HG03432 (cell line): ENCODE measurements around the gene PRR23A.
"Not testable (repeated sequence)": the region's sequence is repeated elsewhere in the genome, so short reads cannot be mapped to it uniquely, and the experiment has no call there.

ENCODE experiments used
- ATAC-seq: cut with Tn5 transposase; IDR thresholded peaks from one replicate; pipeline ENCODE4 v1.9.1; 2021; ENCODE audit warnings: mild to moderate bottlenecking, moderate library complexity; ENCODE audit not compliant: unreplicated experiment

The PRR23A gene

DNA sequence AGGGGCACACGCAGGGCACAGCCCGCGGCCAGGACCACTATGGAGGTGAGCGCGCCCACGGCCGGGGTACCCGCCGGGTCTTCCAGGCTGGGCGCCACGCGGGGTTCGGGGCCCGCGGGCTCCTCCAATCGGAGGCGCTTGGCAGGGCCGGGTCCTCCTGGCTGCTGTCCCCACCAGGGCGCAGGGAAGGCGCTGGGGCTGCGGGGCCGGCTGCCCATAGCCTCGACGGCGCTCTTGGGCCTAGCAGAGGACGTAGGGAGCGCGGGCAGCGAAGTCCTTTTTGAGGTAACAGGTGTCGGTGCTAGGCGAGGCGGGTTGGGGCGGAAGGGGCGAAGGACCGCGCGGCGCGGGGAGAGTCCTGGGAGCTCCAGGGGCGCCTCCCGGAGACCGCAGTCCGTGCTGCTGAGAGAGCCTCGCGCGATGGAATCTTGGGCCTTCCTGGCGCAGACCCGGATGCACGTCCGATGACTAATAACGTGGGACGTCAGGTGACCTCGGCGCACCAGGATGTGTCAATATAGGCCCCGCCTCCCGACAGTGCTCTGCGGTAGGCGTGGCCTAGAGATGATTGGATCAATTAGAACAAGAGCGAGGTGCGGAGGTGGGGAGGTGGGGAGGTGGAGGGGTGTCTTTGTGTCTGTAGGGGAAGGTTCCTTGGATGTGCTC, at the start of gene PRR23A:
Gene PRR23A, minus strand, starts transcription at position 218 of the 666 bp plus-strand sequence. Its CDS starts 0 bp downstream, at position 218.
- no peak for ATAC-seq

DNA sequence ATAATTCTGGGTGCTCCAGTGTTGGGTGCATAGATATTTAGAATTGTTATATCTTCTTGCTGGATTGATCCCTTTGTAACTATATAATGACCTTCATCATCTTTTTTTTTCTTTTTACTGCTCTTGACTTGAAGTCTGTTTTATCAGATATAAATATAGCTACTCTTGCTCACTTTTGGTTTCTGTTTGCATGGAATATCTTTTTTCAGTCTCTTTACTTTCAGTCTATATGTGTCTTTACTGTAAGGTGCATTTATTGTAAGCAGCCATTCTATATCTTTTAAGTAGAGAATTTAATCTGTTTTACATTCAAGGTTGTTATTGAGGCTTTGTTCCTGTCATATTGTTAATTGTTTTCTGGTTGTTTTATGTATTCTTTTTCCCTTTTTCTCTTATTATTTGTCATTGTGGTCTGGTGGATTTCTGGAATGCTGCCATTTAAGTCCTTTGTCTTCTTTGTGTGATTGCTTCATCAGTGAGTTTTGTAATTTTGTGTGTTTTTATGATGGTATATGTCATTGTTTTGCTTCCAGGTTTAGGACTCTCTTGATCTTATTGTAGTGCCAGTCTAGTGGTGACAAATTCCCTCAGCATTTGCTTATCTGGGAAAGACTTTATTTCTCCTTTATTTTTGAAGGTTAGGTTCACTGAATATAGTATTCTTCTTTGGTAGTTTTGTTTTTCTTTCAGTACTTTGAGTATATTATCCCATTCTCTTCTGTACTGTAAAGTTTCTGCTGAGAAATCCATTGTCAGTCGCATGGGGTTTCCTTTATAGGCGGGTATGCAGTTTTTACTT, 46.9 kb upstream of the PRR23A start:
- no peak for ATAC-seq

DNA sequence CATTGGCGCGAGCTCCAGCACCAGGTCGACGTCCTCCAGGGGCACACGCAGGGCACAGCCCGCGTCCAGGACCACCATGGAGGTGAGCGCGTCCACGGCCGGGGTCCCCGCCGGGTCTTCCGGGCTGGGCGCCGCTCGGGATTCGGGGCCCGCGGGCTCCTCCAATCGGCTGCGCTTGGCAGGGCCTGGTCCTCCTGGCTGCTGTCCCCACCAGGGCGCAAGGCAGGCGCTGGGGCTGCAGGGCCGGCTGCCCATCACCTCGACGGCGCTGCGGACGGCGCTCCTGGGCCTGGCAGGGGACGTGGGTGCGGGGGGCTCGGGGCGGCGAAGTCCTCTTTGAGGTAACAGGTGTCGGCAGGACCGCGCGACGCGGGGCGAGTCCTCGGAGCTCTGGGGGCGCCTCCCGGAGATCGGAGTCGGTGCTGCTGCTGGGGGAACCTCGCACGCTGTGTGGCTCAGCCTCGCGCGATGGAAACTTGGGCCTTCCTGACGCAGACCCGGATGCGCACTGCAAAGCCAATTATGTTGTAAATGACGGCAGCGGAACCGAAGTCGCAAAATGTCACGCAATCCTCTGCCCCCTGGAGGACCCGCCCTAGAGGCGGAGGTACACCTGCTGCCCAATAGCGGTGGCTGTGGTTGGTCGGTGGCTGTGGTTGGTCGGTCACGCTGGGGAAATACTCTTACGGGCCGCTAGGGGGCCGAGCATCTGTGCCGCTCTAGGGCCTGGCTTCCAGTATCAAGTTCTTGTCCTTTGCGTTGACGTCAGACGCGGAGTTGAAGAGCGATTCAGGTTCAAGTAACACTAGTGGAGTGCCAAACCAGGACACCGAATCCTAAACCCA, 38.5 kb upstream of the PRR23A start, which contains the start of gene PRR23C:
Gene PRR23C, minus strand, starts transcription at position 527 of the 845 bp plus-strand sequence. Its CDS starts 272 bp downstream, at position 255.
- ATAC-seq = no peak

DNA sequence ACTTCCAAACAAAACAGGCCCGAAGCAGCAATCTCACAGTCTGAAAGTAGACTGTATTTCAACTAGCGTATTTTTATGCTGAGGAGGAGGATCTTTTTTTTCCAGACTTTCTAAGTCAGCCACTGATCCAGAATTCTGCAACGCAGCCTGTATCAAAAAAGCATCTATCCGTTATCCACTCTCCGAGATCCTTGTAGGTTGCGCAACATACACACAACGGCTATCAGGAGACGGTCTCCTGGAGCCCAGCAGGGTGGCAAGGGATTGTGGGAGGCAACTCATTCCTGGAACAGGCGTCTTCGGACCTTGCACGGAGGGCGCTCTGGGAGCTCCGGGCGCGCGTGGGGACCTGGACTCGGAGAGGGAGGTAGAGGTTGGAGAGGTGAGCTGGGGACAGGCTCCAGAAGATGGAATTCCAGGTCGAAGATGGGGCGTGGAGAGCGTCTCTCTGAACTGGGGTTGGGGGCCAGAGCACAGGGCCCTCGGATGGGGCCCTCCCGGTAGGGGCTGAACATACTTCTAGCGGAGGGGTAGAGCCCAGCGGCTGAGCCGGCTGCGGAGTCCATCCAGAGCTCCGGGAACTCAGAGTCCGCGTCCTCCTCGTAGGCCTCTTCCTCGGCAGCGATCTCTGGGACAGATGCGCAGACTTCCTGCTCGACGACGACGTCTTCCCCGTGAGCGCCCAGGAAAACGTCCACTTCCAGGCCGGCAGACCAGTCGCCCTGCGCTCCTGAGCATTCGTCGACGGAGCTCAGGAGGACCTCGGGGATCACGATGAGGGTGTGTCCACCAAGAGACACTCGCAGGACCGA, 37.7 kb upstream of the PRR23A start:
- no peak for ATAC-seq

DNA sequence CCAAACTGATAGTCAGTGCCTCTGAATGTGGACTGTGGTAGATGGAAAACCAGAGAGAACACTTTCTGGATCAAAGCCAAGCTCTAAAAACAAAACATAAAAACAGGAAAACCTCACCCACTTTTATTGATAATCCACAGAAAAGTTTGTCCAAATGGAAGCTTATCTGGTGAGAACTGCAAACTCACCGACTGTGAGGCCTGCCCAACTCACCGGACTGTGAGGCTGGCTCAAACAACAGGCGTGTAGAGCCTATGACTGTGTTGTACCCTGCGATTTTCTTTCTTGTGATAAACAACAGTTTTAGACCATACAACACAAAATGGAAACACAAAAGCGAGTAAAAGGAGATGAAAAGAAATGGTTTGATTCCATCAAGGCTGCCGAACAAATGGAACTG, 31.4 kb upstream of the PRR23A start:
- no peak for ATAC-seq

DNA sequence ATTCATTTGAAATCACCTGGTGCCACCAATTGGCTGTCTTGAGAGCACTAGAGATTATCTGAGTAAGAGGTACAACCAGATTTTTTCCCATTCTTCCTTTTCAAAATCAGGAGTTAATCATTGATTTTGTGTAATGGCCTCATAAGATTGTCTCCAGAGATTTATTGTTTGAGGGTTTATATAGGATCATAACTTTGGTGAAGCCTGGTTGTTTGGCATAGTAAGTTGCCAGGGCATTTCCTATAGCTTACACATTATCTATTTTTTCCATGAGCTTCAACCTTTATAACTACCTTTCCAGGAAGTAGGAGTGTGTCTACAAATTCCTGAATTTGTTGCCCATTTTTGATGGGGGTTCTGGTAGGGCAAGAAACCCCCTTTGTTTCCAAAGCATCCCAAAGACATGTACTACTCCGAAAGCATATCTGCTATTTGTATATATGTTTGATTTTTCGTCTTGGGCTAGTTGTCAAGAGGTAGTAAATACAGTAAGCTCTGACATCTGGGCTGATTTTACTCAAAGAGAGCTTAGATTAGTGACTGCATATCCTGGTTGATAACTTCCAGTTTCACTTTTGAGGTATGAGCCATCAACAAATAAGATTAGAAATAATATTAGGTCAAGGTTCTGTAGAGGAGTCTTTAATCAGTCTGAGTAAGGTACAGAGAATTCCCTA, 26.4 kb upstream of the PRR23A start:
- no peak for ATAC-seq

DNA sequence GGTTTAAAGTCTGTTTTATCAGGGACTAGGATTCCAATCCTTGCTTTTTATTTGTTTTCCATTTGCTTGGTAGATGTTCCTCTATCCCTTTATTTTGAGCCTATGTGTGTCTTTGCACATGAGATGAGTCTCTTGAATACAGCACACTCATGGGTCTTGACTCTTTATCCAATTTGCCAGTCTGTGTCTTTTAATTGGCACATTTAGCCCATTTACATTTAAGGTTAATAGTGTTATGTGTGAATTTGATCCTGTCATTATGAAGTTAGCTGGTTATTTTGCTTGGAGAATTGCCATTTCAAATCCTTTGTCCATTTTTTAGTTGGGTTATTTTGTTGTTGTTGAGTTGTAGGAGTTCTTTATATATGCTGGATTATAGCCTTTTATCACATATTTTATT, 24.5 kb upstream of the PRR23A start:
- ATAC-seq = not testable (repeated sequence)

DNA sequence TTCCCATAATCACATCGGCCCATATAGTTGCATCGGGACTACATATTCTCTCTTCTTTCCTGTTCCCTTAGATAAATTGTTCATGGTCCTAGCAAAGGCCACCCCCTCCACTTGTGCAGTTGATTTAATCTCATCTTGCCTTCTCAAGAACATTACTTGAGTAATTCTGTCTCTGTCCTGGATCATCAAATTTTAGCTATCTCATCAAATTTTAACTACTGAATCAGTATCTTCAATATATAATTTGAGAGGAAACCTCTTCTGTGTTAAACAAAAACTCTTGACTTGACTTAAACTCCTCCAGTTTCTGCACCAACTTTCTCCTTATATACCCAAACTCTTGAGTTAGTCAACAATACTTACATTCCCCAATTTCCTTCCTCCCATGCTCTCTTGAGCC, 18.9 kb upstream of the PRR23A start:
- ATAC-seq = no peak

DNA sequence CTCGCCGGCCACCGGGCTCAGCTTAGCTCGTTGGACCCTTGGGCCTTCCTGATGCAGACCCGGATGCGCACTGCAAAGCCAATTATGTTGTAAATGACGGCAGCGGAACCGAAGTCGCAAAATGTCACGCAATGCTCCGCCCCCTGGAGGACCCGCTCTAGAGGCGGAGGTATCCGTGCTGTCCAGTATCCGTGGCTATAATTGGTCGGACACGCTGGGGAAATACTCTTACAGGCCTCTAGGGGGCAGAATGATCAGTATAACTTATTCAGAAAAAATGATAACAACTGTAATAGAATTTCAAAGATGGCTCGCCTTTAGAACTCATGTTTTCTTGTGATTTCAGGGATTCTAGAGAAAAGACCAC, 14.8 kb upstream of the PRR23A start, which contains the start of gene PRR23B:
Gene PRR23B, minus strand, starts transcription at position 59 of the 367 bp plus-strand sequence. CDS start 265 bp downstream, outside the sequence.
- ATAC-seq = no peak

DNA sequence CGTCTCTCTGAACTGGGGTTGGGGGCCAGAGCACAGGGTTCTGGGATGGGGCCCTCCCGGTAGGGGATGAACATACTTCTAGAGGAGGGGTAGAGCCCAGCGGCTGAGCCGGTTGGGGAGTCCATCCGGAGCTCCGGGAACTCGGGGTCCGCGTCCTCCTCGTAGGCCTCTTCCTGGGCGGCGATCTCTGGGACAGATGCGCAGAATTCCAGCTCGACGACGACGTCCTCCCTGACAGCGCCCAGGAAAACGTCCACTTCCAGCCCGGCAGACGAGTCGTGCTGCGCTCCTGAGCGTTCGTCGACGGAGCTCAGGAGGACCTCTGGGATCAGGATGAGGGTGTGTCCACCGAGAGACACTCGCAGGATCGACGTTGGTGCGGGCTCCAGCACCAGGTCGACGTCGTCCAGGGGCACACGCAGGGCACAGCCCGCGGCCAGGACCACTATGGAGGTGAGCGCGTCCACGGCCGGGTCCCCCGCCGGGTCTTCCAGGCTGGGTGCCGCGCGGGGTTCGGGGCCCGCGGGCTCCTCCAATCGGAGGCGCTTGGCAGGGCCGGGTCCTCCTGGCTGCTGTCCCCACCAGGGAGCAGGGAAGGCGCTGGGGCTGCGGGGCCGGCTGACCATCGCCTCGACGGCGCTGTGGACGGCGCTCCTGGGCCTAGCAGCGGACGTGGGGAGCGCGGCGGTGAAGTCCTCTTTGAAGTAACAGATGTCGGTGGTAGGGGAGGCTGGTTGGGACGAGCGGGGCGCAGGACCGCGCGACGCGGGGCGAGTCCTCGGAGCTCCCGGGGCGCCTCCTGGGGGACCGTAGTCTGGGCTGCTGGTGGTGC, 14.2 kb upstream of the PRR23A start:
- ATAC-seq = no peak

DNA sequence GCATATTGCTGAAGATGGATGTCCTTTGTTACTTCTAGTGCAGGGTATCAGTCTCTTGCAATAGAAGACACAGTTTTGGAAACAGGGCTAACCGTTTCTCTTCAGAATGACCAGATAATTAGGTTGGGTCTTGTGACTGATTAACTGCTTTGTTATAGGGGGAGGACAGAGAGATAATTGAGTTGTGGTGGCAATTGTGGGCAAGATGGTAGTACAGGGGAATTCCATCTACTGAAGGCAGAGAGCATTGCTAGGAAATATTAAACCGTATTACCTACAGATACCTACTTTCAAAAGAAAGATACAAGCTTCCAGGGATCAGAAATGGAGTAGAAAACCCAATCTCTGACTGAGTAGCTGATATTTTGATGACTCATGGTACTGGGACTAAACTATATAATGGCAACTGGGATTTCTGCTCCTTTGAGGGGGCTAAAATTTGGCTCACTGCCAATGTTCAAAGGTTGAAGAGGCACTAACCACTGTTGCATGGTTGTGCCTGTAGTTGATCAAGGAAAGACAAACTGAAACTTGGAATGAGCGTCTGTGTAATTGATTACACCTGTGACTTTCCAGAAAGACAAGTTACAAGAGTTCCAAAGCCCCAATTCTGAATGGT, 10.5 kb upstream of the PRR23A start:
- no peak for ATAC-seq

DNA sequence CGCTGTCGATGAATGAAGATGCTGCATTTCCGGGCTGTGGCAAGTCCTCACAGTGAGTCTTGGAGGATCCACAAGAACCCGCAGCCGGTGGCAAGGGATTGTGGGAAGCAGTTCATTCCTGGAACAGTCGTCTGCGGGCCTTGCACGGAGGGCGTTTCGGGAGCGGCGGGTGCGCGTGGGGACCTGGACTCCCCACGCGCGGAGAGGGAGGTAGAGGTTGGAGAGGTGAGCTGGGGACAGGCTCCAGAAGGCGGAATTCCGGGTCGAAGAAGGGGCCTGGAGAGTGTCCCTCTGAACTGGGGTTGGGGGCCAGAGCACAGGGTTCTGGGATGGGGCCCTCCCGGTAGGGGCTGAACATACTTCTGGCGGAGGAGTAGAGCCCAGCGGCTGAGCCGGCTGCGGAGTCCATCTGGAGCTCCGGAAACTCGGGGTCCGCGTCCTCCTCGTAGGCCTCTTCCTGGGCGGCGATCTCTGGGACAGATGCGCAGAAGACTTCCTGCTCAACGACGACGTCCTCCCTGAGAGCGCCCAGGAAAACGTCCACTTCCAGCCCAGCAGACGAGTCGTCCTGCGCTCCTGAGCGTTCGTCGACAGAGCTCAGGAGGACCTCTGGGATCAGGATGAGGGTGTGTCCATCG, 593 bp downstream of the PRR23A start:
- ATAC-seq = no peak

DNA sequence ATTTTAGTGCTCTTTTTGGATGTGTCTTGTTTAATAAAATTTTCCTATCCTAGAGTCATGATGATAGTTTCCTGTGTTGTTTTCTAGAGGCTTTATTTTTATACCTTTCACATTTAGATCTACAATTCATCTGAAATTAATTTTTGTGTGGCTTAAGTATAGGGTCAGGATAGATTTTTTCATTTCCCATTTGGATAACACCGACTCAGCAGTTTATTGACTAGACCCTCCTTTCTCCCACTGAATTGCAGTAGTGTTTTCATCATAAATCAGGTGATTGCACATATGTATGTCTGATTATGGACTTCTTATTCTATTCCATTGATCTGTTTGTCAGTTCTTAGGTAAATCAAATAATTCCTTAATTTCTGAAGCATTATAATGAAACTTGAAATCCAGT, 10.4 kb downstream of the PRR23A start:
- no peak for ATAC-seq

DNA sequence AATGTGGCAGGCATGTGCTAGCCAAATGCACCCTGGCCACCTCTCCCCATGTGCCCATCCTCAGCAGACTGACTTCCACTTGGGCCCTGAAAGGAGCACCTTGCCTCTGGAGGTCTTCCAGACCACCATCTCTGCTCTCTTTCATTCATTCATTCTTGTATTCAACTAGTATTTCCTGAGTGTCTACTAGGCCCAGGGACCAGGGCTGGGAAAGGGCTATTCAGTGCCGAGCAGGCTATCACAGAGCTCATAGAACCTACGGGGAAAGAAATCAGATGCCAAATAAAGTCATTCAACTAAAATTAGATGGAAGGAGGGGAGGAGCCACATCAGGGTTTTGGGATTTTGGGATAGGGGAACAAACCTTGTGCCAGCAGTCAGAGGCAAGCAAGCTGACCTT, 18.9 kb downstream of the PRR23A start:
- no peak for ATAC-seq

DNA sequence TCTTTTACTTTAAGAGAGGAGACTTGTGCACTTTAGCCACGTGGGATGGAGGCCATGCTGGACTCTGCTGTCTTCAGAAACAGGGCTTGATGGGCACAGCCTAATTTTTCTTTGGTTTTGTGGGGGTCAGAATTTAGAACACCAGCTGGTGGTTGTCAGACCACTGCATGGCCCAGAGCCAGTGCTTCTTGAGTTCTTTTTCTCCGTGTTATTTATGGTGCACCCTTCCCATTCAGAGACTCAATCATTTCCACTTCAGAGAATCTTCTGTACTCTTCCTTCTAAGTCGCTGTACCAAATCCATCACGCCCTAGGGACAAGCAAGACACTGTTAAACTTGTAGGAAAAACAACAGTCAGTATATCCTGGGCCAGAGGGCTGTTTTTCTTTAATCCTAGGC, 20.1 kb downstream of the PRR23A start:
- no peak for ATAC-seq

DNA sequence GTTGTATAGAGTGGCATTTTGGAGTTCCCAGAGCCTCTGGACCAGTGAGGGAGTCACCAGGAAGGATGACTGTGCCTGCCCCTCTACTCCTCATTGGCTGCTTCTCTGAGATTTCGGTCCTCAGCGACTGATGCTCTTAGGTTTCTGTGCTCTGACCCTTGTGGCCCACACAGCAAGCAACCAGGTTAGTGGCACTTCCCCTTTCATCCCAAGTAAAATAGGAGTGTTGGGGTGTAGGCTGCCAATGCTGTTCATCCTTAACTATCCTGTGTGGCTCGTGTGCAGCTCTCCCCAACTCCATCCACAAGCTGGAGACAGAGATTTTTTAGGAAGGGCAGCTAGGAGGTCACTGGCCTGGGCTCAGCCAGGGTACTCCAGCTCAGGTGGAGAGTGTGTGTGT, 21.3 kb downstream of the PRR23A start:
- no peak for ATAC-seq

DNA sequence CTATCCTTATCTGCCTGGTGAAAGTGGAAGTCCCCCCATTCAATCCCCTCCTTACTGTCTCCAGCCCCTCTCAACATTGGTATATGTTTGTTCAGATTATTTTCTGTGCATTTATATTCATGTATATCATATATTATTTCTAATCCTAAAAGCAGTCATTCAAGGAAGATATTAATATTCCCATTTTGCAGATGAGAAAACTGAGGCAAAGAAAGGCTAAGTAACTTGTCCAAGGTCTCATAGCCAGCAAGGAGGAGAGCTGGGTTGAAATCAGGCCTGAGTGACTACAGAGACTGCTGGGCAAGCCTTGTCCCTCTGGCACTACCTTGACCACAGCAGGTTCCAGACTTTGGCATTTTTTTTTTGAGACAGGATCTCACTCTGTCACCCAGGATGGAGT, 30.0 kb downstream of the PRR23A start:
- ATAC-seq = no peak

DNA sequence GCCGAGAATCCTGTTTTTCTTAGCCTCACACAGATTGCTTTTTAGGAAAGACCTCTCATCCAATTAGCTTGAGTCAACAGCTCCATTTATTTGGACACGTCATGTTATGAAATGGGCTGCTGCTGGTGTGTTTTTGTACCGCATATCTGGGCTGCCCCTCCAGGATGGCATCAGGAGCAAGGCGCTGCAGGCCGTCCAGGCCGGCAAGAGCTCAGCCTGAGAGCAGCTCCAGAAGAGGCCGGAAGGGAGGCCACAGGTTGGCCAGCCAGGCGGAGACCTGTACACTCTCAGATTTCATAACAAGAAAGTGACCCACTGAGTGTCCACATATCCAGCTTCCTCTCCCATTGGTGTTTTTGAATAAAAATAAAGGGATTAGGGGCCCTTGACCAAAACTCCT, 30.7 kb downstream of the PRR23A start:
- no peak for ATAC-seq
